GM18526 (cell line): ENCODE data around the gene TBCE.

Experiments used
- POLR2A ChIP-seq: IDR thresholded peaks from 3 replicates; pipeline ENCODE4 v1.6.1; 2011; ENCODE audit not compliant: insufficient read length; ENCODE audit errors: extremely low read depth

Gene TBCE

GRCh38 chr1:235341334-235341733 is 25.9 kb upstream of the TBCE start:
- TF ChIP-seq POLR2A = no peak

- TF ChIP-seq POLR2A = no peak
These were observed 25.2 kb upstream of the TBCE start for GRCh38 chr1:235342039-235342438.

GRCh38 chr1:235342471-235342870 is 24.8 kb upstream of the TBCE start:
- no peak for TF ChIP-seq POLR2A

GRCh38 chr1:235343726-235344125 is 23.5 kb upstream of the TBCE start:
- TF ChIP-seq POLR2A = no peak

GRCh38 chr1:235351441-235351840 is 15.8 kb upstream of the TBCE start:
- TF ChIP-seq POLR2A = no peak

- no peak for TF ChIP-seq POLR2A
These were observed 15.3 kb upstream of the TBCE start for GRCh38 chr1:235351898-235352297.

- TF ChIP-seq POLR2A = no peak
These were observed 9.5 kb upstream of the TBCE start for GRCh38 chr1:235357485-235358373.

GRCh38 chr1:235358899-235359298 is 8.3 kb upstream of the TBCE start:
- no peak for TF ChIP-seq POLR2A

GRCh38 chr1:235366286-235366685 is 941 bp upstream of the TBCE start:
- no peak for TF ChIP-seq POLR2A

- no peak for TF ChIP-seq POLR2A
These were observed 1.2 kb downstream of the TBCE start for GRCh38 chr1:235368428-235368827.

- TF ChIP-seq POLR2A = no peak
These were observed 2.6 kb downstream of the TBCE start for GRCh38 chr1:235369802-235370201.

GRCh38 chr1:235375919-235376605 is 8.8 kb downstream of the TBCE start:
- no peak for TF ChIP-seq POLR2A

GRCh38 chr1:235391874-235392273 is 24.6 kb downstream of the TBCE start:
- no peak for TF ChIP-seq POLR2A

GRCh38 chr1:235397733-235398132 is 30.5 kb downstream of the TBCE start:
- TF ChIP-seq POLR2A = no peak

GRCh38 chr1:235399661-235400060 is 32.4 kb downstream of the TBCE start:
- TF ChIP-seq POLR2A = no peak

- TF ChIP-seq POLR2A = no peak
These were observed 34.0 kb downstream of the TBCE start for GRCh38 chr1:235401251-235401650.

GRCh38 chr1:235402457-235403200 is 35.4 kb downstream of the TBCE start:
- TF ChIP-seq POLR2A = no peak
